Brain microvascular endothelial cell (primary cell): ENCODE data around the gene APOBEC2.

Source experiments
- DNase-seq: peaks from one replicate; pipeline ENCODE4 v3.0.0-alpha.2; 2020
- H3K27ac ChIP-seq: fragments of 250-450 bp; sonication (Bioruptor Pico); 2 replicates; pipeline ENCODE4 v1.5.1; 2020; ENCODE audit warnings: mild to moderate bottlenecking, moderate library complexity
- H3K27me3 ChIP-seq: fragments of 250-450 bp; sonication (Bioruptor Pico); replicated peaks from 2 replicates; pipeline ENCODE4 v1.5.1; 2020; ENCODE audit warnings: mild to moderate bottlenecking
- H3K36me3 ChIP-seq: fragments of 250-450 bp; sonication (Bioruptor Pico); replicated peaks from 2 replicates; pipeline ENCODE4 v1.5.1; 2020; ENCODE audit warnings: mild to moderate bottlenecking
- H3K4me3 ChIP-seq: 2 replicates; pipeline ENCODE4 v1.5.1; 2011; ENCODE audit warnings: low read depth, mild to moderate bottlenecking, control low read depth, low read length, moderate library complexity
- in situ Hi-C: cut with HindIII; loops from 2 replicates; pipeline ENCODE4 v1.10.0; 2017; ENCODE audit warnings: low sequenced_read_pairs, low pct_ligation_motif_present
- TF ChIP-seq, protein P1 (sequence below): IDR thresholded peaks from 2 replicates; pipeline ENCODE4 v1.5.1; 2011; ENCODE audit warnings: low read depth, mild to moderate bottlenecking, moderate library complexity, low read length, control low read depth, inconsistent platforms; ENCODE audit errors: missing control alignments

Gene APOBEC2

DNA sequence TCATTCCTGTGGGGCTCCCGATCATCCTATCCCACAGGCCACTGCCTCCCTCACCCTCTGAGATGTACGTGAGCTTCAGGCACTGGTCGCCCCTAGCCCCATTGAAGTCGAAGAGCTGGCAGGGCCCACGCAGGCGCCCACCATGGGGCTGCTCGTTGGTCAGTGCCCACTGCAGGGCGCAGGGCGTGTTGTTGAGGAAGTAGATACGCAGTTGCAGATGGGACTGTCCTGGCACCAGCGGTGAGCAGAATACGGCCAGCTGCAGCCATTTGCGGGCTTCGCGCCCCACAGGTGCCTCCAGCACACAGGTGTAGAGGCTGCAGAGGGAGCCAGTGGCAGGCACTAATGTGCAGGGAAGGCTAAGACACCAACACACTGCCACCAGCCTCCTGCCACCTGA, 20.2 kb upstream of the APOBEC2 start:
- no peaks in the 10 kb centered on the region for H3K27me3 ChIP-seq
- TF ChIP-seq, protein P1, sequence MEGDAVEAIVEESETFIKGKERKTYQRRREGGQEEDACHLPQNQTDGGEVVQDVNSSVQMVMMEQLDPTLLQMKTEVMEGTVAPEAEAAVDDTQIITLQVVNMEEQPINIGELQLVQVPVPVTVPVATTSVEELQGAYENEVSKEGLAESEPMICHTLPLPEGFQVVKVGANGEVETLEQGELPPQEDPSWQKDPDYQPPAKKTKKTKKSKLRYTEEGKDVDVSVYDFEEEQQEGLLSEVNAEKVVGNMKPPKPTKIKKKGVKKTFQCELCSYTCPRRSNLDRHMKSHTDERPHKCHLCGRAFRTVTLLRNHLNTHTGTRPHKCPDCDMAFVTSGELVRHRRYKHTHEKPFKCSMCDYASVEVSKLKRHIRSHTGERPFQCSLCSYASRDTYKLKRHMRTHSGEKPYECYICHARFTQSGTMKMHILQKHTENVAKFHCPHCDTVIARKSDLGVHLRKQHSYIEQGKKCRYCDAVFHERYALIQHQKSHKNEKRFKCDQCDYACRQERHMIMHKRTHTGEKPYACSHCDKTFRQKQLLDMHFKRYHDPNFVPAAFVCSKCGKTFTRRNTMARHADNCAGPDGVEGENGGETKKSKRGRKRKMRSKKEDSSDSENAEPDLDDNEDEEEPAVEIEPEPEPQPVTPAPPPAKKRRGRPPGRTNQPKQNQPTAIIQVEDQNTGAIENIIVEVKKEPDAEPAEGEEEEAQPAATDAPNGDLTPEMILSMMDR = no peak
- H3K4me3 ChIP-seq = no peak overlapping the region
- in situ Hi-C loops = no loop called here
- no peak for DNase-seq
- H3K36me3 ChIP-seq = no peaks in the 10 kb centered on the region
- H3K27ac ChIP-seq = no peak overlapping the region

GRCh38 chr6:41033776-41034175, 19.2 kb upstream of the APOBEC2 start:
- TF ChIP-seq, protein P1 = no peak
- in situ Hi-C loops = no loop called here
- Histone ChIP-seq H3K27me3 (no peaks in the 10 kb centered on the region), H3K36me3 (no peaks in the 10 kb centered on the region), H3K27ac (no peak overlapping the region), H3K4me3 (no peak overlapping the region)
- DNase-seq = no peak

- in situ Hi-C loops = no loop called here
- Histone ChIP-seq H3K27ac (no peak overlapping the region), H3K36me3 (no peaks in the 10 kb centered on the region)
Observed at GRCh38 chr6:41036186-41036585, 16.8 kb upstream of the APOBEC2 start.

GRCh38 chr6:41036601-41037000, 16.4 kb upstream of the APOBEC2 start:
- Histone ChIP-seq H3K4me3 (no peak overlapping the region), H3K27ac (no peak overlapping the region), H3K36me3 (no peaks in the 10 kb centered on the region), H3K27me3 (no peaks in the 10 kb centered on the region)
- no peak for DNase-seq
- in situ Hi-C loops = no loop called here
- TF ChIP-seq, protein P1 = no peak

More at GRCh38 chr6:41036186-41036585, 16.8 kb upstream of the APOBEC2 start:
- DNase-seq = no peak
- Histone ChIP-seq H3K4me3 (no peak overlapping the region), H3K27me3 (no peaks in the 10 kb centered on the region)
- TF ChIP-seq, protein P1 = no peak

- no peak overlapping the region for H3K27ac ChIP-seq
- no peak for DNase-seq
- no peaks in the 10 kb centered on the region for H3K36me3 ChIP-seq
- in situ Hi-C loops = no loop called here
- H3K27me3 ChIP-seq = no peaks in the 10 kb centered on the region
- TF ChIP-seq, protein P1 = no peak
- H3K4me3 ChIP-seq = no peak overlapping the region
Observed at GRCh38 chr6:41037107-41037900, 15.7 kb upstream of the APOBEC2 start.

DNA sequence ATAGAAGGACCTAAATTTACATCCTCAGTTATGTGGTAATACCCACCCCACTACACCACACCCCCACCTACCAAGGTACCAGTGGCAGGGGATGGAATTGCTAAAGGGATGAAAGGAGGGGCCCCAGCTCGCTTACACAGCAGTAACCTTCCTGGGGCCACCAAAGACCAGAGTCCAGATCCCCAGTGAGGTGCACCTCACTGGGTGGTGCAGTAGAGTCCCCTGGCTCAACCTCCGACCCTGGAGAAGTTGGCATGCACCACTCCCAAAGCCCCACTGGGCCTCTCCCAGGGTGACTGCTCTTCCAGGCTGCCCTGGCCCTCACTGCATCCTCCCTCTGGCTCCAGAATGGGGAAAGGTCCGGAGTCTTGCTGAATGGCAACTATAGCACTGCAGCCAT, 14.8 kb upstream of the APOBEC2 start:
- H3K4me3 ChIP-seq = no peak overlapping the region
- no peak overlapping the region for H3K27ac ChIP-seq
- DNase-seq = no peak
- no peaks in the 10 kb centered on the region for H3K36me3 ChIP-seq
- no peaks in the 10 kb centered on the region for H3K27me3 ChIP-seq
- TF ChIP-seq, protein P1 = no peak
- in situ Hi-C loops = no loop called here
